B cell (primary cell): Measurements from ENCODE around the gene TNIP1.

Experiments used
- CTCF ChIP-seq: fragments of 200-600 bp; IDR thresholded peaks from one replicate; pipeline ENCODE4 v1.8.0; 2022; ENCODE audit warnings: antibody characterized with exemption, mild to moderate bottlenecking
- EZH2 ChIP-seq: IDR thresholded peaks from 2 replicates; pipeline ENCODE4 v1.6.1; 2012; ENCODE audit warnings: borderline replicate concordance, low read depth, mild to moderate bottlenecking, moderate library complexity, low read length; ENCODE audit not compliant: insufficient read depth, poor library complexity, severe bottlenecking

- TF ChIP-seq CTCF (no peak), EZH2 (no peak)
Observed at GRCh38 chr5:151087486-151087885, 6.7 kb upstream of the TNIP1 start.
